HEK293 (cell line): Measurements from ENCODE around the gene LPXN.

Source experiments
- CTCF ChIA-PET: fragments of 350-600 bp; formaldehyde crosslinking; extraction: SDS; loops from one replicate; lab custom pipeline; 2021; ENCODE audit warnings: antibody characterized with exemption; lab: Yijun Ruan, JAX
- POLR2A ChIA-PET: fragments of 300-600 bp; formaldehyde crosslinking; extraction: SDS; loops from one replicate; lab custom pipeline; 2020; ENCODE audit warnings: antibody characterized with exemption, inconsistent platforms; lab: Yijun Ruan, JAX
- H3K27ac ChIP-seq: fragments of 200-500 bp; sonication (Bioruptor generic); 2 replicates; pipeline ENCODE4 v1.5.1; 2014; ENCODE audit warnings: low read depth, low read length, control low read depth, inconsistent platforms; ENCODE audit errors: extremely low read depth
- H3K36me3 ChIP-seq, 2 experiments: fragments of 200-500 bp in 1 of 2; sonication (Bioruptor generic) in 1 of 2; 1 replicate in 1 of 2; 2 replicates in 1 of 2; pipeline ENCODE4 v1.5.1; 2014 to 2017; ENCODE audit warnings: inconsistent platforms in 2 of 2, low read length in 2 of 2; ENCODE audit not compliant: control insufficient read depth in 2 of 2, insufficient read depth in 1 of 2
- H3K4me1 ChIP-seq: fragments of 200-500 bp; sonication (Bioruptor generic); 2 replicates; pipeline ENCODE4 v1.5.1; 2014; ENCODE audit warnings: mild to moderate bottlenecking, low read length, inconsistent platforms; ENCODE audit not compliant: control insufficient read depth, insufficient read depth
- H3K4me3 ChIP-seq: 2 replicates; pipeline ENCODE4 v1.5.1; 2011; ENCODE audit warnings: low read depth, mild to moderate bottlenecking, control low read depth, low read length, moderate library complexity
- H3K9me3 ChIP-seq: fragments of 200-500 bp; sonication (Bioruptor generic); 2 replicates; pipeline ENCODE4 v1.5.1; 2014; ENCODE audit warnings: low read depth, low read length, inconsistent platforms; ENCODE audit not compliant: control insufficient read depth, insufficient read depth
- KLF1 ChIP-seq: fragments of 450-650 bp; formaldehyde crosslinking; IDR thresholded peaks from 2 replicates; pipeline ENCODE4 v1.5.1; 2016; ENCODE audit warnings: missing biosample characterization, missing genetic modification characterization
- ZBTB17 ChIP-seq: fragments of 450-650 bp; formaldehyde crosslinking; IDR thresholded peaks from 2 replicates; pipeline ENCODE4 v1.5.1; 2016; ENCODE audit warnings: missing biosample characterization, missing genetic modification characterization
- ZBTB20 ChIP-seq: fragments of 450-650 bp; formaldehyde crosslinking; IDR thresholded peaks from 2 replicates; pipeline ENCODE4 v1.5.1; 2016; ENCODE audit warnings: missing biosample characterization, missing genetic modification characterization
- ZFHX2 ChIP-seq: fragments of 450-650 bp; formaldehyde crosslinking; conservative IDR thresholded peaks from 2 replicates; pipeline ENCODE4 v1.5.1; 2016; ENCODE audit warnings: missing biosample characterization, missing genetic modification characterization
- ZNF623 ChIP-seq: fragments of 450-650 bp; formaldehyde crosslinking; IDR thresholded peaks from 2 replicates; pipeline ENCODE4 v1.5.1; 2016; ENCODE audit warnings: missing biosample characterization, missing genetic modification characterization
- ZNF707 ChIP-seq: fragments of 450-650 bp; formaldehyde crosslinking; IDR thresholded peaks from 2 replicates; pipeline ENCODE4 v1.5.1; 2016; ENCODE audit warnings: missing biosample characterization, missing genetic modification characterization
- ZNF791 ChIP-seq: fragments of 450-650 bp; formaldehyde crosslinking; IDR thresholded peaks from 2 replicates; pipeline ENCODE4 v1.5.1; 2016; ENCODE audit warnings: missing biosample characterization, missing genetic modification characterization
- TF ChIP-seq, protein P1 (sequence below): fragments of 450-650 bp; formaldehyde crosslinking; IDR thresholded peaks from 2 replicates; pipeline ENCODE4 v1.5.1; 2016; ENCODE audit warnings: missing biosample characterization, missing genetic modification characterization, low read depth
- TF ChIP-seq, protein P2 (sequence below): fragments of 450-650 bp; formaldehyde crosslinking; IDR thresholded peaks from 2 replicates; pipeline ENCODE4 v1.5.1; 2016; ENCODE audit warnings: missing biosample characterization, missing genetic modification characterization, borderline replicate concordance
- TF ChIP-seq, protein P3 (sequence below): fragments of 450-650 bp; formaldehyde crosslinking; IDR thresholded peaks from 2 replicates; pipeline ENCODE4 v1.5.1; 2016; ENCODE audit warnings: missing biosample characterization, missing genetic modification characterization
- TF ChIP-seq, protein P4 (sequence below): fragments of 450-650 bp; formaldehyde crosslinking; IDR thresholded peaks from 2 replicates; pipeline ENCODE4 v1.5.1; 2017; ENCODE audit warnings: missing biosample characterization, missing genetic modification characterization
- TF ChIP-seq, protein P5 (sequence below): fragments of 450-650 bp; formaldehyde crosslinking; IDR thresholded peaks from 2 replicates; pipeline ENCODE4 v1.5.1; 2017; ENCODE audit warnings: missing biosample characterization, missing genetic modification characterization
- TF ChIP-seq, protein P6 (sequence below): fragments of 450-650 bp; formaldehyde crosslinking; IDR thresholded peaks from 2 replicates; pipeline ENCODE4 v1.5.1; 2016; ENCODE audit warnings: missing biosample characterization, missing genetic modification characterization

LPXN gene

DNA sequence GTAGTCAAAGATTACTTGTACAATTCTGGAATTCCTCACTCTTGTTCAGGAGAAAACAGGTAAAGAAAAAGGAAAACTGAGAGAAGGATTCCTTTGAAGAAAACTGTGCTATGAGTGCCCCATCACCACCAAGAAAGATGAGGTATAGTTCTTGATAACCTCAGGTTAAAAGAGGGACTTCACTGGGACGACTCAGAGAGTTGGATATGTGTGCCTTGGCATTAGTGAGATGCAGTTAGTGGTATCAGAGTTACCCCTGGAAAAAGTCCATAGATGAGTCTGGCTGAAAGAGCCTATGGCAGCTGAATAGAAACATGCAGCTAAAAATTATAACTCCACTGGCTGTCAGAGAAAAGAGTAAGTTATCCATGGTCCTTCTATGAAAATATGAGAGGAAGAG, 28.8 kb downstream of the LPXN start:
- POLR2A ChIA-PET, result no interaction called here
- CTCF ChIA-PET, result interaction anchor here (0.7 kb wide), 1 partner anchor 51 kb away, joined by 3 read pairs; no protein-coding TSS in a partner anchor
- no peaks in the 10 kb centered on the region for H3K9me3 ChIP-seq
- no peak overlapping the region for H3K4me3 ChIP-seq
- H3K27ac ChIP-seq, result no peak overlapping the region
- peaks cover 0 to 33% of the 10 kb centered on the region in 2 experiments; a peak in 1 of 3 replicates for H3K36me3 ChIP-seq
- TF ChIP-seq ZNF623 (tag by site-specific recombination), result no peak
- TF ChIP-seq, protein P1, sequence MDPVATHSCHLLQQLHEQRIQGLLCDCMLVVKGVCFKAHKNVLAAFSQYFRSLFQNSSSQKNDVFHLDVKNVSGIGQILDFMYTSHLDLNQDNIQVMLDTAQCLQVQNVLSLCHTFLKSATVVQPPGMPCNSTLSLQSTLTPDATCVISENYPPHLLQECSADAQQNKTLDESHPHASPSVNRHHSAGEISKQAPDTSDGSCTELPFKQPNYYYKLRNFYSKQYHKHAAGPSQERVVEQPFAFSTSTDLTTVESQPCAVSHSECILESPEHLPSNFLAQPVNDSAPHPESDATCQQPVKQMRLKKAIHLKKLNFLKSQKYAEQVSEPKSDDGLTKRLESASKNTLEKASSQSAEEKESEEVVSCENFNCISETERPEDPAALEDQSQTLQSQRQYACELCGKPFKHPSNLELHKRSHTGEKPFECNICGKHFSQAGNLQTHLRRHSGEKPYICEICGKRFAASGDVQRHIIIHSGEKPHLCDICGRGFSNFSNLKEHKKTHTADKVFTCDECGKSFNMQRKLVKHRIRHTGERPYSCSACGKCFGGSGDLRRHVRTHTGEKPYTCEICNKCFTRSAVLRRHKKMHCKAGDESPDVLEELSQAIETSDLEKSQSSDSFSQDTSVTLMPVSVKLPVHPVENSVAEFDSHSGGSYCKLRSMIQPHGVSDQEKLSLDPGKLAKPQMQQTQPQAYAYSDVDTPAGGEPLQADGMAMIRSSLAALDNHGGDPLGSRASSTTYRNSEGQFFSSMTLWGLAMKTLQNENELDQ (tag by site-specific recombination), result no peak
- no peak for TF ChIP-seq KLF1
- TF ChIP-seq, protein P2, sequence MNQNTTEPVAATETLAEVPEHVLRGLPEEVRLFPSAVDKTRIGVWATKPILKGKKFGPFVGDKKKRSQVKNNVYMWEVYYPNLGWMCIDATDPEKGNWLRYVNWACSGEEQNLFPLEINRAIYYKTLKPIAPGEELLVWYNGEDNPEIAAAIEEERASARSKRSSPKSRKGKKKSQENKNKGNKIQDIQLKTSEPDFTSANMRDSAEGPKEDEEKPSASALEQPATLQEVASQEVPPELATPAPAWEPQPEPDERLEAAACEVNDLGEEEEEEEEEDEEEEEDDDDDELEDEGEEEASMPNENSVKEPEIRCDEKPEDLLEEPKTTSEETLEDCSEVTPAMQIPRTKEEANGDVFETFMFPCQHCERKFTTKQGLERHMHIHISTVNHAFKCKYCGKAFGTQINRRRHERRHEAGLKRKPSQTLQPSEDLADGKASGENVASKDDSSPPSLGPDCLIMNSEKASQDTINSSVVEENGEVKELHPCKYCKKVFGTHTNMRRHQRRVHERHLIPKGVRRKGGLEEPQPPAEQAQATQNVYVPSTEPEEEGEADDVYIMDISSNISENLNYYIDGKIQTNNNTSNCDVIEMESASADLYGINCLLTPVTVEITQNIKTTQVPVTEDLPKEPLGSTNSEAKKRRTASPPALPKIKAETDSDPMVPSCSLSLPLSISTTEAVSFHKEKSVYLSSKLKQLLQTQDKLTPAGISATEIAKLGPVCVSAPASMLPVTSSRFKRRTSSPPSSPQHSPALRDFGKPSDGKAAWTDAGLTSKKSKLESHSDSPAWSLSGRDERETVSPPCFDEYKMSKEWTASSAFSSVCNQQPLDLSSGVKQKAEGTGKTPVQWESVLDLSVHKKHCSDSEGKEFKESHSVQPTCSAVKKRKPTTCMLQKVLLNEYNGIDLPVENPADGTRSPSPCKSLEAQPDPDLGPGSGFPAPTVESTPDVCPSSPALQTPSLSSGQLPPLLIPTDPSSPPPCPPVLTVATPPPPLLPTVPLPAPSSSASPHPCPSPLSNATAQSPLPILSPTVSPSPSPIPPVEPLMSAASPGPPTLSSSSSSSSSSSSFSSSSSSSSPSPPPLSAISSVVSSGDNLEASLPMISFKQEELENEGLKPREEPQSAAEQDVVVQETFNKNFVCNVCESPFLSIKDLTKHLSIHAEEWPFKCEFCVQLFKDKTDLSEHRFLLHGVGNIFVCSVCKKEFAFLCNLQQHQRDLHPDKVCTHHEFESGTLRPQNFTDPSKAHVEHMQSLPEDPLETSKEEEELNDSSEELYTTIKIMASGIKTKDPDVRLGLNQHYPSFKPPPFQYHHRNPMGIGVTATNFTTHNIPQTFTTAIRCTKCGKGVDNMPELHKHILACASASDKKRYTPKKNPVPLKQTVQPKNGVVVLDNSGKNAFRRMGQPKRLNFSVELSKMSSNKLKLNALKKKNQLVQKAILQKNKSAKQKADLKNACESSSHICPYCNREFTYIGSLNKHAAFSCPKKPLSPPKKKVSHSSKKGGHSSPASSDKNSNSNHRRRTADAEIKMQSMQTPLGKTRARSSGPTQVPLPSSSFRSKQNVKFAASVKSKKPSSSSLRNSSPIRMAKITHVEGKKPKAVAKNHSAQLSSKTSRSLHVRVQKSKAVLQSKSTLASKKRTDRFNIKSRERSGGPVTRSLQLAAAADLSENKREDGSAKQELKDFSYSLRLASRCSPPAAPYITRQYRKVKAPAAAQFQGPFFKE (tag by site-specific recombination), result no peak
- TF ChIP-seq, protein P3, sequence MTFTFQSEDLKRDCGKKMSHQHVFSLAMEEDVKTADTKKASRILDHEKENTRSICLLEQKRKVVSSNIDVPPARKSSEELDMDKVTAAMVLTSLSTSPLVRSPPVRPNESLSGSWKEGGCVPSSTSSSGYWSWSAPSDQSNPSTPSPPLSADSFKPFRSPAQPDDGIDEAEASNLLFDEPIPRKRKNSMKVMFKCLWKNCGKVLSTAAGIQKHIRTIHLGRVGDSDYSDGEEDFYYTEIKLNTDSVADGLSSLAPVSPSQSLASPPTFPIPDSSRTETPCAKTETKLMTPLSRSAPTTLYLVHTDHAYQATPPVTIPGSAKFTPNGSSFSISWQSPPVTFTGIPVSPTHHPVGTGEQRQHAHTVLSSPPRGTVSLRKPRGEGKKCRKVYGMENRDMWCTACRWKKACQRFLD (tag by site-specific recombination), result no peak
- no peak for TF ChIP-seq ZBTB17 (tag by site-specific recombination)
- no peak for TF ChIP-seq ZBTB20 (tag by site-specific recombination)
- TF ChIP-seq, protein P4, sequence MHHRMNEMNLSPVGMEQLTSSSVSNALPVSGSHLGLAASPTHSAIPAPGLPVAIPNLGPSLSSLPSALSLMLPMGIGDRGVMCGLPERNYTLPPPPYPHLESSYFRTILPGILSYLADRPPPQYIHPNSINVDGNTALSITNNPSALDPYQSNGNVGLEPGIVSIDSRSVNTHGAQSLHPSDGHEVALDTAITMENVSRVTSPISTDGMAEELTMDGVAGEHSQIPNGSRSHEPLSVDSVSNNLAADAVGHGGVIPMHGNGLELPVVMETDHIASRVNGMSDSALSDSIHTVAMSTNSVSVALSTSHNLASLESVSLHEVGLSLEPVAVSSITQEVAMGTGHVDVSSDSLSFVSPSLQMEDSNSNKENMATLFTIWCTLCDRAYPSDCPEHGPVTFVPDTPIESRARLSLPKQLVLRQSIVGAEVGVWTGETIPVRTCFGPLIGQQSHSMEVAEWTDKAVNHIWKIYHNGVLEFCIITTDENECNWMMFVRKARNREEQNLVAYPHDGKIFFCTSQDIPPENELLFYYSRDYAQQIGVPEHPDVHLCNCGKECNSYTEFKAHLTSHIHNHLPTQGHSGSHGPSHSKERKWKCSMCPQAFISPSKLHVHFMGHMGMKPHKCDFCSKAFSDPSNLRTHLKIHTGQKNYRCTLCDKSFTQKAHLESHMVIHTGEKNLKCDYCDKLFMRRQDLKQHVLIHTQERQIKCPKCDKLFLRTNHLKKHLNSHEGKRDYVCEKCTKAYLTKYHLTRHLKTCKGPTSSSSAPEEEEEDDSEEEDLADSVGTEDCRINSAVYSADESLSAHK (tag by site-specific recombination), result no peak
- TF ChIP-seq ZNF791 (tag by site-specific recombination), result no peak
- TF ChIP-seq, protein P5, sequence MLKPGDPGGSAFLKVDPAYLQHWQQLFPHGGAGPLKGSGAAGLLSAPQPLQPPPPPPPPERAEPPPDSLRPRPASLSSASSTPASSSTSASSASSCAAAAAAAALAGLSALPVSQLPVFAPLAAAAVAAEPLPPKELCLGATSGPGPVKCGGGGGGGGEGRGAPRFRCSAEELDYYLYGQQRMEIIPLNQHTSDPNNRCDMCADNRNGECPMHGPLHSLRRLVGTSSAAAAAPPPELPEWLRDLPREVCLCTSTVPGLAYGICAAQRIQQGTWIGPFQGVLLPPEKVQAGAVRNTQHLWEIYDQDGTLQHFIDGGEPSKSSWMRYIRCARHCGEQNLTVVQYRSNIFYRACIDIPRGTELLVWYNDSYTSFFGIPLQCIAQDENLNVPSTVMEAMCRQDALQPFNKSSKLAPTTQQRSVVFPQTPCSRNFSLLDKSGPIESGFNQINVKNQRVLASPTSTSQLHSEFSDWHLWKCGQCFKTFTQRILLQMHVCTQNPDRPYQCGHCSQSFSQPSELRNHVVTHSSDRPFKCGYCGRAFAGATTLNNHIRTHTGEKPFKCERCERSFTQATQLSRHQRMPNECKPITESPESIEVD (tag by site-specific recombination), result no peak
- TF ChIP-seq ZNF707 (tag by site-specific recombination), result no peak
- TF ChIP-seq, protein P6, sequence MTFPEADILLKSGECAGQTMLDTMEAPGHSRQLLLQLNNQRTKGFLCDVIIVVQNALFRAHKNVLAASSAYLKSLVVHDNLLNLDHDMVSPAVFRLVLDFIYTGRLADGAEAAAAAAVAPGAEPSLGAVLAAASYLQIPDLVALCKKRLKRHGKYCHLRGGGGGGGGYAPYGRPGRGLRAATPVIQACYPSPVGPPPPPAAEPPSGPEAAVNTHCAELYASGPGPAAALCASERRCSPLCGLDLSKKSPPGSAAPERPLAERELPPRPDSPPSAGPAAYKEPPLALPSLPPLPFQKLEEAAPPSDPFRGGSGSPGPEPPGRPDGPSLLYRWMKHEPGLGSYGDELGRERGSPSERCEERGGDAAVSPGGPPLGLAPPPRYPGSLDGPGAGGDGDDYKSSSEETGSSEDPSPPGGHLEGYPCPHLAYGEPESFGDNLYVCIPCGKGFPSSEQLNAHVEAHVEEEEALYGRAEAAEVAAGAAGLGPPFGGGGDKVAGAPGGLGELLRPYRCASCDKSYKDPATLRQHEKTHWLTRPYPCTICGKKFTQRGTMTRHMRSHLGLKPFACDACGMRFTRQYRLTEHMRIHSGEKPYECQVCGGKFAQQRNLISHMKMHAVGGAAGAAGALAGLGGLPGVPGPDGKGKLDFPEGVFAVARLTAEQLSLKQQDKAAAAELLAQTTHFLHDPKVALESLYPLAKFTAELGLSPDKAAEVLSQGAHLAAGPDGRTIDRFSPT (tag by site-specific recombination), result no peak
- TF ChIP-seq ZFHX2 (tag by site-specific recombination), result no peak
- H3K4me1 ChIP-seq, result no peaks in the 10 kb centered on the region
